ENCODE results near the gene RNF130. TPM values are rescaled to one million over a fixed set of nuclear protein-coding genes. Genes with fewer than 3 reads are reported as not detected.
"Not testable (repeated sequence)": the region's sequence is repeated elsewhere in the genome, so short reads cannot be mapped to it uniquely, and the experiment has no call there.

RNF130 gene
- polyA plus RNA-seq, 1 donor from 2014 or later = 48.7 TPM

GRCh38 chr5:180018347-180019060, 53.1 kb downstream of the RNF130 start:
- Histone ChIP-seq H3K9me2 (ENCODE audit: insufficient read depth, low read length) (no peaks in the 10 kb centered on the region), H3K9ac (ENCODE audit: low read length) (no peak overlapping the region), H3K9me3 (ENCODE audit: low read length) (no peaks in the 10 kb centered on the region), H3K27ac (ENCODE audit: low read length) (no peak overlapping the region), H3K36me3 (ENCODE audit: insufficient read depth, low read length) (peaks cover 11% of the 10 kb centered on the region), H2AFZ (ENCODE audit: low read depth, low read length) (no peak overlapping the region), H3K4me2 (ENCODE audit: low read length) (no peak overlapping the region), H4K20me1 (ENCODE audit: insufficient read depth) (no peaks in the 10 kb centered on the region), H3K4me3 (ENCODE audit: low read length) (no peak overlapping the region), H3K79me2 (replicated peaks; ENCODE audit: insufficient read depth, low read length) (peaks cover 42% of the 10 kb centered on the region), H3K27me3 (ENCODE audit: insufficient read depth, low read depth, low read length) (no peaks in the 10 kb centered on the region), H3F3A (ENCODE audit: insufficient read depth, low read length, poor library complexity, severe bottlenecking) (no peaks in the 10 kb centered on the region)
- TF ChIP-seq EP300 (conservative IDR thresholded peaks at IDR 0.05; ENCODE audit: poor library complexity, severe bottlenecking) (no peak), RAD21 (conservative IDR thresholded peaks at IDR 0.05) (no peak), EZH2 (IDR thresholded peaks at IDR 0.05; ENCODE audit: borderline replicate concordance, insufficient read depth, low read length, poor library complexity, severe bottlenecking) (no peak), REST (IDR thresholded peaks at IDR 0.05; ENCODE audit: borderline replicate concordance) (no peak), TAF1 (IDR thresholded peaks at IDR 0.05; ENCODE audit: low read depth) (no peak), MXI1 (conservative IDR thresholded peaks at IDR 0.05; ENCODE audit: poor library complexity, severe bottlenecking) (no peak), POLR2AphosphoS5 (IDR thresholded peaks at IDR 0.05) (no peak), SMC3 (conservative IDR thresholded peaks at IDR 0.05; ENCODE audit: poor library complexity) (no peak)

- not testable (repeated sequence) for H3K9ac ChIP-seq (ENCODE audit: low read length); H3K4me3 ChIP-seq (ENCODE audit: low read length); H3K4me2 ChIP-seq (ENCODE audit: low read length); H3K27me3 ChIP-seq (ENCODE audit: insufficient read depth, low read depth, low read length); H4K20me1 ChIP-seq (ENCODE audit: insufficient read depth); H3K9me3 ChIP-seq (ENCODE audit: low read length); H3K27ac ChIP-seq (ENCODE audit: low read length); H3K9me2 ChIP-seq (ENCODE audit: insufficient read depth, low read length); H3F3A ChIP-seq (ENCODE audit: insufficient read depth, low read length, poor library complexity, severe bottlenecking); H2AFZ ChIP-seq (ENCODE audit: low read depth, low read length)
- peaks cover 21% of the 10 kb centered on the region for H3K36me3 ChIP-seq (ENCODE audit: insufficient read depth, low read length)
- peaks cover 24% of the 10 kb centered on the region for H3K79me2 ChIP-seq (replicated peaks; ENCODE audit: insufficient read depth, low read length)
These were observed 56.0 kb downstream of the RNF130 start for GRCh38 chr5:180015523-180015922.

GRCh38 chr5:180013678-180014077, 57.9 kb downstream of the RNF130 start:
- Histone ChIP-seq H3K27me3 (ENCODE audit: insufficient read depth, low read depth, low read length) (no peaks in the 10 kb centered on the region), H3K36me3 (ENCODE audit: insufficient read depth, low read length) (peaks cover 14% of the 10 kb centered on the region), H3K9me2 (ENCODE audit: insufficient read depth, low read length) (no peaks in the 10 kb centered on the region), H2AFZ (ENCODE audit: low read depth, low read length) (no peak overlapping the region), H3K4me3 (ENCODE audit: low read length) (no peak overlapping the region), H3K79me2 (replicated peaks; ENCODE audit: insufficient read depth, low read length) (peaks cover 32% of the 10 kb centered on the region), H3F3A (ENCODE audit: insufficient read depth, low read length, poor library complexity, severe bottlenecking) (no peaks in the 10 kb centered on the region), H3K27ac (ENCODE audit: low read length) (no peak overlapping the region), H3K9ac (ENCODE audit: low read length) (no peak overlapping the region), H4K20me1 (ENCODE audit: insufficient read depth) (no peaks in the 10 kb centered on the region), H3K9me3 (ENCODE audit: low read length) (no peaks in the 10 kb centered on the region), H3K4me2 (ENCODE audit: low read length) (no peak overlapping the region)
- TF ChIP-seq CTCF (IDR thresholded peaks at IDR 0.05; ENCODE audit: poor library complexity, severe bottlenecking) (no peak), MXI1 (conservative IDR thresholded peaks at IDR 0.05; ENCODE audit: poor library complexity, severe bottlenecking) (no peak), RAD21 (conservative IDR thresholded peaks at IDR 0.05) (no peak), REST (IDR thresholded peaks at IDR 0.05; ENCODE audit: borderline replicate concordance) (no peak), EP300 (conservative IDR thresholded peaks at IDR 0.05; ENCODE audit: poor library complexity, severe bottlenecking) (no peak), EZH2 (IDR thresholded peaks at IDR 0.05; ENCODE audit: borderline replicate concordance, insufficient read depth, low read length, poor library complexity, severe bottlenecking) (no peak), POLR2AphosphoS5 (IDR thresholded peaks at IDR 0.05) (no peak), SMC3 (conservative IDR thresholded peaks at IDR 0.05; ENCODE audit: poor library complexity) (no peak), TAF1 (IDR thresholded peaks at IDR 0.05; ENCODE audit: low read depth) (no peak)

Data from neural cell (in vitro differentiated cells).